OCI-LY3 (cell line): ENCODE measurements around the gene IGIP.

Experiments used
- EZH2phosphoT487 ChIP-seq: fragments of 200-600 bp; shearing (Covaris generic); IDR thresholded peaks from 2 replicates; pipeline ENCODE4 v1.6.1; 2018; ENCODE audit warnings: antibody characterized with exemption, mixed run types, low read depth
- TF ChIP-seq, protein P1 (sequence below): fragments of 200-600, 300-600 bp; sonication (generic); IDR thresholded peaks from 2 replicates; pipeline ENCODE4 v1.5.1; 2014; ENCODE audit warnings: antibody characterized with exemption, low read length, low read depth

DNA sequence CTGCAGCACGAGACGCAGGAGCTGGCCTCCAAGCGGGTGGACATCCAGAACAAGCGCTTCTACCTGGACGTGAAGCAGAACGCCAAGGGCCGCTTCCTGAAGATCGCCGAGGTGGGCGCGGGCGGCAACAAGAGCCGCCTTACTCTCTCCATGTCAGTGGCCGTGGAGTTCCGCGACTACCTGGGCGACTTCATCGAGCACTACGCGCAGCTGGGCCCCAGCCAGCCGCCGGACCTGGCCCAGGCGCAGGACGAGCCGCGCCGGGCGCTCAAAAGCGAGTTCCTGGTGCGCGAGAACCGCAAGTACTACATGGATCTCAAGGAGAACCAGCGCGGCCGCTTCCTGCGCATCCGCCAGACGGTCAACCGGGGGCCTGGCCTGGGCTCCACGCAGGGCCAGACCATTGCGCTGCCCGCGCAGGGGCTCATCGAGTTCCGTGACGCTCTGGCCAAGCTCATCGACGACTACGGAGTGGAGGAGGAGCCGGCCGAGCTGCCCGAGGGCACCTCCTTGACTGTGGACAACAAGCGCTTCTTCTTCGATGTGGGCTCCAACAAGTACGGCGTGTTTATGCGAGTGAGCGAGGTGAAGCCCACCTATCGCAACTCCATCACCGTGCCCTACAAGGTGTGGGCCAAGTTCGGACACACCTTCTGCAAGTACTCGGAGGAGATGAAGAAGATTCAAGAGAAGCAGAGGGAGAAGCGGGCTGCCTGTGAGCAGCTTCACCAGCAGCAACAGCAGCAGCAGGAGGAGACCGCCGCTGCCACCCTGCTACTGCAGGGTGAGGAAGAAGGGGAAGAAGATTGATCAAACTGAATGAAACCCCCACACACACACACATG lies 11.2 kb upstream of the IGIP start:
- TF ChIP-seq, protein P1, sequence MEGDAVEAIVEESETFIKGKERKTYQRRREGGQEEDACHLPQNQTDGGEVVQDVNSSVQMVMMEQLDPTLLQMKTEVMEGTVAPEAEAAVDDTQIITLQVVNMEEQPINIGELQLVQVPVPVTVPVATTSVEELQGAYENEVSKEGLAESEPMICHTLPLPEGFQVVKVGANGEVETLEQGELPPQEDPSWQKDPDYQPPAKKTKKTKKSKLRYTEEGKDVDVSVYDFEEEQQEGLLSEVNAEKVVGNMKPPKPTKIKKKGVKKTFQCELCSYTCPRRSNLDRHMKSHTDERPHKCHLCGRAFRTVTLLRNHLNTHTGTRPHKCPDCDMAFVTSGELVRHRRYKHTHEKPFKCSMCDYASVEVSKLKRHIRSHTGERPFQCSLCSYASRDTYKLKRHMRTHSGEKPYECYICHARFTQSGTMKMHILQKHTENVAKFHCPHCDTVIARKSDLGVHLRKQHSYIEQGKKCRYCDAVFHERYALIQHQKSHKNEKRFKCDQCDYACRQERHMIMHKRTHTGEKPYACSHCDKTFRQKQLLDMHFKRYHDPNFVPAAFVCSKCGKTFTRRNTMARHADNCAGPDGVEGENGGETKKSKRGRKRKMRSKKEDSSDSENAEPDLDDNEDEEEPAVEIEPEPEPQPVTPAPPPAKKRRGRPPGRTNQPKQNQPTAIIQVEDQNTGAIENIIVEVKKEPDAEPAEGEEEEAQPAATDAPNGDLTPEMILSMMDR: no peak
- no peak for TF ChIP-seq EZH2phosphoT487
